ENCODE data around the gene C1orf115.

Gene C1orf115

DNA sequence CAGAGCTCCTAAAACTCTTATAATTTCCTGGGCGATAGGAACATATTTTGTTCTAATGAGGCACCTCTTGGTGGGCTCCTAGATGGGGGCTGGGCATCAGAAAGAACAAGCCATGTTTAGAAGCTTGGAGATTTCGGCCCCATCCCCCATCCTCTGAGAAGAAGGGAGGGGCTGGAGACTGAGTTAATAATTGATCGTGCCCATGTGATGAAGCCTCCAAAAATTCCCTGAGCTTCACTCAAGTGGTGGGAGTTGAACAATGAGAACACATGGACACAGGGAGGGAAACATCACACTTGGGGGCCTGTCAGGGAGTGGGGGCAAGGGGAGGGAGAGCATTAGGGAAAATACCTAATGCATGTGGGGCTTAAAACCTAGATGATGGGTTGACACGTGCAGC, 18.1 kb downstream of the C1orf115 start:
- Histone ChIP-seq H3K4me2 (ENCODE audit: low read depth, low read length, poor library complexity, severe bottlenecking) (no peak overlapping the region), H3K4me1 (ENCODE audit: insufficient read depth, low read length, poor library complexity, severe bottlenecking) (no peaks in the 10 kb centered on the region), H3K9me3 (ENCODE audit: insufficient read depth, low read depth, low read length) (no peaks in the 10 kb centered on the region), H2AFZ (ENCODE audit: low read length) (no peak overlapping the region), H3K79me2 (ENCODE audit: insufficient read depth, low read length) (no peaks in the 10 kb centered on the region), H3K36me3 (ENCODE audit: insufficient read depth, low read length) (no peaks in the 10 kb centered on the region), H4K20me1 (ENCODE audit: insufficient read depth, low read length, poor library complexity, severe bottlenecking) (no peaks in the 10 kb centered on the region), H3K27me3 (ENCODE audit: insufficient read depth, low read length, poor library complexity, severe bottlenecking) (no peaks in the 10 kb centered on the region), H3K9me2 (replicated peaks; ENCODE audit: low read depth, low read length) (no peaks in the 10 kb centered on the region), H3F3A (ENCODE audit: low read depth) (no peaks in the 10 kb centered on the region), H3K9ac (ENCODE audit: low read depth, low read length, poor library complexity, severe bottlenecking) (no peak overlapping the region), H3K4me3 (ENCODE audit: low read length, poor library complexity, severe bottlenecking) (no peak overlapping the region)
- TF ChIP-seq, protein P1, sequence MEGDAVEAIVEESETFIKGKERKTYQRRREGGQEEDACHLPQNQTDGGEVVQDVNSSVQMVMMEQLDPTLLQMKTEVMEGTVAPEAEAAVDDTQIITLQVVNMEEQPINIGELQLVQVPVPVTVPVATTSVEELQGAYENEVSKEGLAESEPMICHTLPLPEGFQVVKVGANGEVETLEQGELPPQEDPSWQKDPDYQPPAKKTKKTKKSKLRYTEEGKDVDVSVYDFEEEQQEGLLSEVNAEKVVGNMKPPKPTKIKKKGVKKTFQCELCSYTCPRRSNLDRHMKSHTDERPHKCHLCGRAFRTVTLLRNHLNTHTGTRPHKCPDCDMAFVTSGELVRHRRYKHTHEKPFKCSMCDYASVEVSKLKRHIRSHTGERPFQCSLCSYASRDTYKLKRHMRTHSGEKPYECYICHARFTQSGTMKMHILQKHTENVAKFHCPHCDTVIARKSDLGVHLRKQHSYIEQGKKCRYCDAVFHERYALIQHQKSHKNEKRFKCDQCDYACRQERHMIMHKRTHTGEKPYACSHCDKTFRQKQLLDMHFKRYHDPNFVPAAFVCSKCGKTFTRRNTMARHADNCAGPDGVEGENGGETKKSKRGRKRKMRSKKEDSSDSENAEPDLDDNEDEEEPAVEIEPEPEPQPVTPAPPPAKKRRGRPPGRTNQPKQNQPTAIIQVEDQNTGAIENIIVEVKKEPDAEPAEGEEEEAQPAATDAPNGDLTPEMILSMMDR (conservative IDR thresholded peaks at IDR 0.05; ENCODE audit: low read length) = no peak
- TF ChIP-seq EZH2phosphoT487 (IDR thresholded peaks at IDR 0.05; ENCODE audit: borderline replicate concordance) = no peak

DNA sequence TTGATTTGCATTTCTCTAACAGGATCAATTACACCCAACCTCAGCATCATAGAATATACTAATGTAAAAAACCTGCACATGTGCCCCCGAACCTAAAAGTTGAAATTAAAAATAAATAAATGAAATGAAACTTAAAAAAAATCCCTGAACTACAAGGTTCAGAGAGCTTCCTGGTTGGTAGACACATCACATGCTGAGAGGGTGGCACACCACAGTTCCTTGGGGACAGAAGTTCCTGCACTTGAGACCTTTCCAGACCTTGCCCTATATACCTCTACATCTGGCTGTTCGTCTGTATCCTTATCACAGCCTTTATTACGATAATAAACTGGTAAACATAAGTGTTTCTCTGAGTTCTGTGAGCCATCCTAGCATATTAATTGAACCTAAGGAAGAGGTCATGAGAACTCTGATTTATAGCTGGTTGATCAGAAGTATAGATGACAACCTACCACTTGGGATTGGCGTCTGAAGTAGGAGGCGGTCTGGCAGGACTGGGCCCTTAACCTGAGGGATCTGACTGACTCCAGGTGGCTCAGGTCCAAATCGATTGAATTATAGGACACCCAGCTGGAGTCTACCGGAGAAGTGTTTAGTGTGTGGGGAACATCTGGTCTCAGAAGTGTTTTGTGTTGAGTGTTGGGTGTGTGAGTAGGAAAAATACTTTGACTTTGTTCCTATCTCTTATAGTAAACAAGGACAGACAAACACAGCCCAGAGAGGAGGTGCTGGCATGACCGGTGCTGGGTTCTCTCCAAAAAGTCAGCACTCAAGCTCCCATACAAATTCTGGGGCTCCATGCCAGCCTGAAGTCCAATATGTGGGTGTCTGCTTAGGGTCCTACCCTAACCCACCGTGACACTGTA, 19.0 kb downstream of the C1orf115 start:
- Histone ChIP-seq H3K27me3 (ENCODE audit: insufficient read depth, low read length, poor library complexity, severe bottlenecking) (no peaks in the 10 kb centered on the region), H3K9ac (ENCODE audit: low read depth, low read length, poor library complexity, severe bottlenecking) (no peak overlapping the region), H3K9me3 (ENCODE audit: insufficient read depth, low read depth, low read length) (no peaks in the 10 kb centered on the region), H3K9me2 (replicated peaks; ENCODE audit: low read depth, low read length) (no peaks in the 10 kb centered on the region), H3K4me2 (ENCODE audit: low read depth, low read length, poor library complexity, severe bottlenecking) (no peak overlapping the region), H3K4me3 (ENCODE audit: low read length, poor library complexity, severe bottlenecking) (no peak overlapping the region), H3K4me1 (ENCODE audit: insufficient read depth, low read length, poor library complexity, severe bottlenecking) (no peaks in the 10 kb centered on the region), H3K79me2 (ENCODE audit: insufficient read depth, low read length) (no peaks in the 10 kb centered on the region), H3K36me3 (ENCODE audit: insufficient read depth, low read length) (no peaks in the 10 kb centered on the region), H3F3A (ENCODE audit: low read depth) (no peaks in the 10 kb centered on the region), H4K20me1 (ENCODE audit: insufficient read depth, low read length, poor library complexity, severe bottlenecking) (no peaks in the 10 kb centered on the region), H2AFZ (ENCODE audit: low read length) (no peak overlapping the region)
- TF ChIP-seq EZH2phosphoT487 (IDR thresholded peaks at IDR 0.05; ENCODE audit: borderline replicate concordance) = no peak
- TF ChIP-seq, protein P1 (conservative IDR thresholded peaks at IDR 0.05; ENCODE audit: low read length) = no peak

DNA sequence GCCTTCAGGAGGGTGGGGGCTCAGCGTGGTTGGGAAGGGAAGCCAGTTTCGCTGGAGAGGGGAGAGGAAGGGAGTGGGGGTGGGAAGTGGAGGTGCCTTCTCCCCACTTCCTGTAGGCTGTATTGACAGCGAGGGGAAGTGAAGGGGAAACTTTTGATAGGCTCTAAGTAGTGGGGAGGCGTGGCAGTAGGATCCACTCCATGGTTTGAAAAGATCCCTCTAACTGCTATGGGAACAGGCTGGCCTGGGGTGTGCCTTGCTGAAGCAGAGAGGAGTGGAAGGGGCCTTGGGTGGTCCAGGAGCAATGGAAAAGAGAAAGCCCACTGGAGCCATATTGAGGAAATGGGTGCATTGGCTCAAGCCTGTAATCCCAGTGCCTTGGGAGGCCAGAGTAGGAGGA, 20.2 kb downstream of the C1orf115 start:
- no peak overlapping the region for H3K4me3 ChIP-seq (ENCODE audit: low read length, poor library complexity, severe bottlenecking)
- no peak overlapping the region for H3K9ac ChIP-seq (ENCODE audit: low read depth, low read length, poor library complexity, severe bottlenecking)
- no peaks in the 10 kb centered on the region for H3K9me2 ChIP-seq (replicated peaks; ENCODE audit: low read depth, low read length)
- no peaks in the 10 kb centered on the region for H3K36me3 ChIP-seq (ENCODE audit: insufficient read depth, low read length)
- H2AFZ ChIP-seq (ENCODE audit: low read length) = no peak overlapping the region
- no peaks in the 10 kb centered on the region for H3F3A ChIP-seq (ENCODE audit: low read depth)
- H3K79me2 ChIP-seq (ENCODE audit: insufficient read depth, low read length) = no peaks in the 10 kb centered on the region
- no peaks in the 10 kb centered on the region for H3K9me3 ChIP-seq (ENCODE audit: insufficient read depth, low read depth, low read length)
- no peak overlapping the region for H3K4me2 ChIP-seq (ENCODE audit: low read depth, low read length, poor library complexity, severe bottlenecking)
- H3K4me1 ChIP-seq (ENCODE audit: insufficient read depth, low read length, poor library complexity, severe bottlenecking) = no peaks in the 10 kb centered on the region
- no peak for TF ChIP-seq EZH2phosphoT487 (IDR thresholded peaks at IDR 0.05; ENCODE audit: borderline replicate concordance)
- TF ChIP-seq, protein P1 (conservative IDR thresholded peaks at IDR 0.05; ENCODE audit: low read length) = no peak
- H4K20me1 ChIP-seq (ENCODE audit: insufficient read depth, low read length, poor library complexity, severe bottlenecking) = no peaks in the 10 kb centered on the region
- no peaks in the 10 kb centered on the region for H3K27me3 ChIP-seq (ENCODE audit: insufficient read depth, low read length, poor library complexity, severe bottlenecking)
